HG03520 (cell line): ENCODE results near the gene ITM2C.

Experiments used
- ATAC-seq: cut with Tn5 transposase; IDR thresholded peaks from one replicate; pipeline ENCODE4 v1.9.1; 2021; ENCODE audit warnings: mild to moderate bottlenecking, moderate library complexity; ENCODE audit not compliant: unreplicated experiment

Gene ITM2C

DNA sequence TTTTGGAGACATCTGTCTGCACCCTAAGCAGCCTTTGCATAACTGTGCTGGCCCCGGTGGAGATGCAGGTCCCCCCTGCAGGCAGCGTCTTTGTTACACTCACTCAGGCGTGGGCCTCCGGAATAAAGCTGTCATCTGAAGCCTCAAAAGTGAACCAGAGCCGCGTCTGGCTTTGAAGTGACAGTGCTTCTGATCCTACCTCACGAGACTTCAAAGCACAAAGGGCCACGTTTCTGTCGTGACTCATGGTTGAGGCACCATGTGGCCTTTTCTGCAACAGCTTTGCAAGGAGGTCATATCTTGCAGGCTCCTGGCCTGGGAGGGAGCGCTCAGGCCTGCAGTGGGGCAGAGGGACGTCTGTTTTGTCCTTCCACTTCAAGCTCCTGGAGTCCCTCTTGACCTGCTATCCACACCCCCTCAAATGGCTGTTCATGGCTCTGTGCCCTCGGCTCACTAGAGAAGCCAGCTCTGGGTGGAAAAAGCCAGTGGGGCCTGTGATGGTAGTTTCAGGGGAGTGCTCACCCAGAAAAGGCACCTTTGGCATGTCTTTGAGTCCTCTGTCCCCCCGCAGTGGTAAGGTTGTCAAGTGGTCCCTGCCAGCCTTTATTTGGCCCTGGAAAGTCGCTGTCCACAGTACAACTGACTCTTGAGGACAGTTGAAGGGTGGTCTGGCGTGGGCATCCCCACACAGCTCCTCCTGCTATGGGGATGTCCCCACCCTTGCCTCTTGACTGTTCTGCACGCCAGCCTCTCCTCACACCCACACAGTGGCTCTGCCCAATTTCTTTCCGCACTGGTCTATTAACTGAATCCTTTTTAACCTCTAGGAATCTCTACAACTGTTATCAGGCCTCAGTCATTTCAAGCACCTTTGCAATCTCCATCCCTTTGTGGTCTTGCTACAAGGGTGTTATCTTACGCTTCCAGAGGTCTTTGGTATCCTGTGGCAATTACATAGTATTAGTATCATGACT is 41.0 kb downstream of the ITM2C start:
- no peak for ATAC-seq

DNA sequence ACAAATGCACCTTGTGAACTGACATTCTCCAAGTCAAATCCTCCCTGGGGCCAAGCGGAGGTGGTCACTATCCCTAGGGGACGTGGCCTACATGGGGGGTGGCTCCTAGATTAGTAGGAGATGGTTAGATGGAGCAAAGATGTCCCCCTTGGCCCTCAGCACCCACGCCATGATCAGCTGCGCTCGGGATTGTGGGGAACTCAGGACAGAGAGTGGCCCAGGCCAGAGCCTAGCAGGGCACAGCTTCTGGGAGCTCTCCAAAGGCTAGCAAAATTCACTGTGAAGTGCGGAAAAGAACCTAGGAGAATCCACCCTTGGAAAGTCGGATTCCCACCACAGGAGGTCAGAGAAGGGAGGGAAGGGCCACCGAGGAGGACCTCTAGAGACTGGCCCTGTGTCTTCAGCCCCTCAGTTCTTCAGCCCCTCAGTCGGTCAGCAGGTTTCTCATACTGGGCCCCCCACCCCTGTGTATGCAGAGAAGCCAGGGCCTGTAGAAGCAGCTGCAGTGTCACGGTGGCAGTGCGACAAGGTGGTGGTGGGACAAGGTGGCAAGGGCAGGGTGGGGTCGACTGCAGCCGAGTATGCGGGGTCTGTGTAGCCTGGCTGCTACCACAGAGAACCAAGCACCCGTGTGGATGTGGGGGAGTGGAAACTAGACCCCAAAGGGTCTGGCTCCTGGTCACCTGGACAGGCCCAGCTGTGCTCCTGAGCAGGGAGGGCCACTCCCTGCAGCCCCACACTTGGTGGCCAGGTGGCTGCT is 41.9 kb downstream of the ITM2C start:
- no peak for ATAC-seq

DNA sequence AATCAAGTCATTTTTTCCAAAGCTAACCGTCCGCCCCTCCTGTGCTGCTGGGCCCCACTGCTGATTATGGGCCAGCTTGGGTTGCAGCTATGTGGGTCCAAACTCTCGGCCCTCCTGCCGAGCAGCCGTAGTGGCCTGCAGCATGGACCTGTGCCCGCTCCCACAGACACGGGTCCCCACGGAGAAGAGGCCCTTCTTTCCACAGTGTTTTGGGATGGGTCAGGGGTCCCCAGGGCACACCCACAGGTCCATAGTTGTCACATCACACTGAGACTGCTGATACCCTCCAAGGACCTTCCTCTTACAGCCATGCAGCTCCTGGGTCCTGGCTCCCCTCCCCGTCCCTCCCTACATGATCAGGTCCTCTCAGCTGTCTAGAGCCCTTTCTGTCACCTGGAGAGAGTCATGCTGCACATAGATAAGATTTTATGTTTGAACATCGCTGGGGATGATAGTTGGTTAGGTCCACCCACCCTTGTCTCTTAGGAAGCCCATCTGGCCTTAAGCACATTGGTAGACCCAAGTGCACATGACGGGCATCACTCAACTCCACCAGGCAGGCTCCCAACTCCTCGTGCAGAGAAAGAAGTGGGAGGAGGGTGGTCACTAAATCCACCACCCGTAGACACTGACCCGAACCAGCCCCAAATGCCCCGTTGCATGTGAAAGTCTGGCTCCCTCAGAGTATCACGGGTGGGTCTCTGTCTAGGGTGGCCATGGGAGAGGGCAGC is 42.8 kb downstream of the ITM2C start:
- ATAC-seq, result no peak

DNA sequence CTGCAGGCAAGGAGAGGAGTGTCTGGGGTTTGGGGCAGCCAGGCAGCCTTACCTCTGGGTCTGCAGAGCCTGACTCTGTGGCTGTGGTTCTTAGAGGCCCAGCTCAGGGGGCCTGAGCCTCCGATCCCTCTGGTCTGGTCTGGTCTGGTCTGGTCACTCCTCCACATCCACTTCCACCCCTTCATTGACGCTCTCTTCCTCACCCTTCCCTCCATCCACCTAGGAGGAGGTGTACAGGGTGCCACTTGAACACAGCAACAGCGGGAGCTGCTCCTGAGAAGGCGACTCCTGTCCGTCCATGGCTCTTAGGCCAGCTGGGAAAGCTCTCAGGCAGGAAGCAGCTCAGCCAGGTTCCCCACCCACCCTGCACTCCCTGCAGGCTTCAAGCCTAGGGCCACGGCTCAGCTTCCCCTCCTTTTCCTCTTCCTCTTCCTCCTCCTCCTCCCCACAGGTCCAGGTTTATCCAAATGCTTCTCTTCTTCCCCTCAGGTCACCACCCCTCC is 43.4 kb downstream of the ITM2C start:
- no peak for ATAC-seq

GRCh38 chr2:230908595-230909191 is 44.0 kb downstream of the ITM2C start:
- ATAC-seq, result no peak

DNA sequence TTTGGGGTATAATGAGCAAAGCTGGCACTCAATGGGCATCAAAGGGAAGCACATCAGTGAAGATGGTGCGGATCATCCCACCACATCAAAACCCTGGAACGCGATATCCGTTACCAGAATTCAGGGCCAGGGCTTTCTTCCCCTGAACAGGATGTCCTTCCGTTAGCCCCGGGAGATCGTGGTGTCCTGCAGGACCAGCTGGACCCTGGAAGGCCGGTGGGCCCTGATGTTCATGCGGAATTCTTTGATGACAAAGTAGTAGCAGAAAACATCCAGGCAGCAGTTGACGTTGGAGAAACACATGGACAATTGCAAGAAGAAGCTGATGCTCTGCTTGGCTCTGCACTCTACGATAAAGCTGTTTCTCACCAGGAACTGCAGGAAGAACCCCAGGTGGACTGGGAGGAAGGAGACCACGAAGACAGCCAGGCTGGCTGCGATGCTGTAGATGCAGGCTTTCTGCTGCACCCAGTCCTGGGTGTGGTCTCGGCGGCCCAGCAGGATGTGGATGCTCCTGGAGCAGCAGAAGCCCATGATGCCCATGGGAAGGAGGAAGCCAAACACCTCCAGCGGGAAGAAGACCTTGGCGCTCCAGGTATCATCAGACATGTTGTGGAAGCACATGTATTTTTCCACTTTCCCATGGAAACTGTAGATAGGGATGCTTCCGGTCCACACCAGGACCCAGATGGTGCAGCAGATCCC is 45.3 kb downstream of the ITM2C start:
- no peak for ATAC-seq

GRCh38 chr2:230910546-230911177 is 45.9 kb downstream of the ITM2C start:
- ATAC-seq, result no peak

DNA sequence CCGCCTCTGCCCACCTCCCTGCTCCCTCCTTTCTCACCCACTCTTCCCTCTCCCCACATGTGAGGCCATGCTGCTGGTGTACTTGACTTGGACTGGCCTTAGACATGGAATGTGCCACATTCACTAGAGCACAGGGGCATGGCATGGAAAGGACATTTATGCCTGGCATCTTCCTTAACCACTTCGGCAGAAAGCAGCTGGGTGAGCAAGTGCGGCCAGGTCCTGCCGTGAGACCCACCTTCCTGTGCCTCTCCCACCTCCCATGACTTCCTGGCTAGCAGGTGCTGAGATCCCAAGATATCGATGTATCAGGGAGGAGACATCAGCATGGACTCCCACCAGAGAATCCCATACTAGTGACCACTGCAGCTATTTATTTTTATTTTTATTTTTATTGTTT is 47.3 kb downstream of the ITM2C start:
- ATAC-seq, result no peak

DNA sequence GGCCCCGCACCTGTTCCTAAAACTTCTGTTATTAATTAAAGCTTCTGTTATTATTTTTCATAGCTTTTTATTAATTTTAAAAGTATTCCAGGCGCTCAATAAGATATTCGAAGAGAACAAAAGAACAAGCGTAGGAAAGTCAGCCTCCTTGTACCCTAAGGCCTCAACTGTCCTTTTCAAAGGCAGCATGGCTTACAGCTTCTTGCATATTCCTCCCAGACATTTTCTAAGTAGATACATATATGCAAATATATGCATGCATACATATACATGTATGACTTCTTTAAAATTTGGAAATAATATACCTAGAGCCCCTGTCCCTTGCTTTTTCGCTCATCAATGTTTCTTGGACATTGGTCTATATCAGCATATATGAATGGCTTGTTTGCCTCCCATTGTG is 48.0 kb downstream of the ITM2C start:
- no peak for ATAC-seq

DNA sequence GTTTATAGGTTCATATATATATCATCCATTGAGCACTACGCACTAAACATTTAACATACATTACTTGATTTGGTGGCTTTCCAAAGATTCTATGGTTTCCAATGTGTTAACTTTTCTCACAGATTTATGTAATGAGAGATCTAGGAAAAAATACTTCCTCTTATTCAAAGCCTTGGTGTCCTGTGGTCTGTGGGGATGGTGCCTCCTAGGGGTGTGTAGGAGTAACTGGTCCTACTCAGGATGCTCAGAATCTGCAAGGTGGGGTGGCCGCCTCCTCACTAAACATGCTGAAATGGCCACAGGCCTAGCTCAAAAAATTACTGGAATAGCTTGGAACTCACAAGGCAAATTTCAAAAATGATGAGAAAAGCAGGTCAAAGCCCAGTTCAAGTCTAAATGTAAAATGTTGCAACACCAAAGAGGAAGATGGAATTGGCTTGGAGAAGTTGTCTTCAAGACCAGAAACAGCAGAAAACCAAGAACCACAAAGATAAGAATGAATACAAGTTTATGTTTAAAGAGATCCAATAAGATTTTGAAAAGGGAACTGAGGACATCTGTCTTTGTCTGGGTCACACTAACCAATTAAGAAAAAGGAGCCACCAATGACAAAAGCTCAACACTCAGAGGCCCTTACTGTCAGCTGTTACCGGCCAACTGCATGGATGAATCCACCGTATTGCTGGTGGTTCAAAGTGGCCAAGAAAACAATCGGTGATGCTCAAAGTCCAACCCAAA is 48.8 kb downstream of the ITM2C start:
- ATAC-seq, result no peak

GRCh38 chr2:230914886-230915285 is 50.1 kb downstream of the ITM2C start:
- ATAC-seq, result no peak

GRCh38 chr2:230915319-230915718 is 50.6 kb downstream of the ITM2C start:
- ATAC-seq, result no peak

- ATAC-seq, result no peak
Observed at GRCh38 chr2:230916218-230916617, 51.5 kb downstream of the ITM2C start.

- ATAC-seq, result no peak
Observed at GRCh38 chr2:230919240-230919639, 54.5 kb downstream of the ITM2C start.

DNA sequence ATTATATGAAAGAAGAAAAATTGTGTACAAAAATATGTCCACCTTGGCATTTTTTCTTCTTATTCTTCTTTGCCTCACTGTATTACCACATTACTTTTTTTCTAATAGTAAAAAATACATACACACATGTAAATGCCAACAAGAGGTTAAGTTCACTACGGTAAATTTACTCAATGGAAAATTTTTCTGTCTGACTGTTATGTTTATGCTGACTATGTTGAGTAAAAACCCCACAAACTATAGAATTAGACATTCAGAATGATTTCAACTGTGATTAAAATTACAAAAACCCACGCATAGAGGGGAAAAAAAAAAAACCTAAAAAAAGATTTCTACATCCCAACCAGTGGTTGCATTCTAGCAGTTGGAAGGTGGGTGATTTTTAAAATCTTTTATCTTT is 54.9 kb downstream of the ITM2C start:
- ATAC-seq, result no peak

- no peak for ATAC-seq
Observed at GRCh38 chr2:230920167-230920566, 55.4 kb downstream of the ITM2C start.

DNA sequence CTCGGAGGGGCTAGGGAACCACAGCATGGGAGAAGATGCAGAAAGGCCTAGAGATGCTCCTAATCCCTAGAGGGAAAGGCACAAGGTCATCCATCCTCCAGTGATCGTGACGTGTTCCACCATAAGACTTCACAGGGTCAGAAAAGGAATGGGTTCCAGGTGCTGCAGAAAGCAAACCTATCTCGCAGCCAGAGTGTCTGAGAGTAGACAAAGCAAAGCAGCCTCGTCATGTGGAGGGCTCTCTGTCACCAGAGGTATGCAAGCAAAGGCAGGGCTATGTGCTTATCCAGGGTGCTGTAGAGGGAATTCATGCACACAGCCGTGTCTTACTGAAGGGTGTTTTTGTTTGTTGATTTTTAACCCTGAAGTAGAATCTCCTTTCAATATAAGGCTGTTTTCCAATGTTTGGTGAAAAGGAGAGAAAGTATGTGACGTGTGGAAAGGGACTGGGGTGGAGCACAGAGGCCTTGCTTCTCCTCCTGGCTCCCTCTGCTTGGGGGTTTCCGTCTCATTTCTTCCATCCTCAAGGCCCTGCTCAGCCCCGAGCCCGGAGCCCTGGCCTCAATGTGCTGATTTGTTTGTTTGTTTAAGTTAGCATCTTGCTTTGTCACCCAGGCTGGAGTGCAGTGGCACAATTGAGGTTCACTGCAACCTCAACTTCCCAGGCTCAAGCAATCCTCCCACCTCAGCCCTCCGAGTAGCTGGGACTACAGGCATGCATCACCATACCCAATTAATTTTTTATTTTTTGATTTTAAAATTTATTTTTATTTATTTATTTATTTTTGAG is 57.3 kb downstream of the ITM2C start:
- no peak for ATAC-seq
